ENCODE results near the gene ITGA11. TPM values are rescaled to one million over a fixed set of nuclear protein-coding genes. Genes with fewer than 3 reads are reported as not detected.

Gene ITGA11
- polyA plus RNA-seq, 4 donors: 0.27 to 0.99 (median 0.48) TPM; not detected in 1

GRCh38 chr15:68292967-68293366 is 139.0 kb downstream of the ITGA11 start:
- no peak for FAIRE-seq
- no peaks in the 10 kb centered on the region for H3K9me3 ChIP-seq (ENCODE audit: control insufficient read depth in 2 of 2, insufficient read depth in 1 of 2, low read depth in 1 of 2, low read length in 1 of 2)
- no peak overlapping the region for H3K27ac ChIP-seq (ENCODE audit: low read depth in 1 of 3, low read length in 2 of 3)
- H3K4me3 ChIP-seq (ENCODE audit: low read depth in 1 of 3, low read length in 3 of 3): no peak overlapping the region
- H3K27me3 ChIP-seq (ENCODE audit: control insufficient read depth in 3 of 3, insufficient read depth in 3 of 3, low read length in 3 of 3): no peaks in the 10 kb centered on the region
- no peak for DNase-seq
- H3K36me3 ChIP-seq (ENCODE audit: control insufficient read depth in 3 of 3, insufficient read depth in 2 of 3, low read depth in 1 of 3, low read length in 3 of 3): peaks cover 0 to 12% (median 10%) of the 10 kb centered on the region in 3 donors
- no peaks in the 10 kb centered on the region for H3K4me1 ChIP-seq (ENCODE audit: control insufficient read depth in 3 of 3, insufficient read depth in 2 of 3, low read depth in 1 of 3, low read length in 2 of 3)

- no peaks in the 10 kb centered on the region for H3K4me1 ChIP-seq (ENCODE audit: control insufficient read depth in 3 of 3, insufficient read depth in 2 of 3, low read depth in 1 of 3, low read length in 2 of 3)
- no peak for FAIRE-seq
Measured at GRCh38 chr15:68292157-68292781, 139.7 kb downstream of the ITGA11 start.

GRCh38 chr15:68290715-68291114 is 141.2 kb downstream of the ITGA11 start:
- DNase-seq (no peak), FAIRE-seq (no peak)
- H3K4me3 ChIP-seq (ENCODE audit: low read depth in 1 of 3, low read length in 3 of 3): no peak overlapping the region
- WGBS, 3 donors: 89% methylated on average over 8 of the region's 8 CpGs
- peaks cover 0 to 15% (median 12%) of the 10 kb centered on the region in 3 donors for H3K36me3 ChIP-seq (ENCODE audit: control insufficient read depth in 3 of 3, insufficient read depth in 2 of 3, low read depth in 1 of 3, low read length in 3 of 3)
- H3K9me3 ChIP-seq (ENCODE audit: control insufficient read depth in 2 of 2, insufficient read depth in 1 of 2, low read depth in 1 of 2, low read length in 1 of 2): no peaks in the 10 kb centered on the region
- H3K27ac ChIP-seq (ENCODE audit: low read depth in 1 of 3, low read length in 2 of 3): no peak overlapping the region
- no peaks in the 10 kb centered on the region for H3K27me3 ChIP-seq (ENCODE audit: control insufficient read depth in 3 of 3, insufficient read depth in 3 of 3, low read length in 3 of 3)
- H3K4me1 ChIP-seq (ENCODE audit: control insufficient read depth in 3 of 3, insufficient read depth in 2 of 3, low read depth in 1 of 3, low read length in 2 of 3): peaks cover 0 to 3% (median 0%) of the 10 kb centered on the region in 3 donors

More at GRCh38 chr15:68292157-68292781, 139.7 kb downstream of the ITGA11 start:
- no peaks in the 10 kb centered on the region for H3K27me3 ChIP-seq (ENCODE audit: control insufficient read depth in 3 of 3, insufficient read depth in 3 of 3, low read length in 3 of 3)
- no peak overlapping the region for H3K4me3 ChIP-seq (ENCODE audit: low read depth in 1 of 3, low read length in 3 of 3)
- H3K9me3 ChIP-seq (ENCODE audit: control insufficient read depth in 2 of 2, insufficient read depth in 1 of 2, low read depth in 1 of 2, low read length in 1 of 2): no peaks in the 10 kb centered on the region
- H3K27ac ChIP-seq (ENCODE audit: low read depth in 1 of 3, low read length in 2 of 3): no peak overlapping the region
- DNase-seq: no peak
- peaks cover 0 to 15% (median 12%) of the 10 kb centered on the region in 3 donors for H3K36me3 ChIP-seq (ENCODE audit: control insufficient read depth in 3 of 3, insufficient read depth in 2 of 3, low read depth in 1 of 3, low read length in 3 of 3)

GRCh38 chr15:68289621-68290352 is 142.2 kb downstream of the ITGA11 start:
- 93 to 95% (median 94%) methylated on average over 14 of the region's 14 CpGs for WGBS, 3 donors
- no peak overlapping the region for H3K27ac ChIP-seq (ENCODE audit: low read depth in 1 of 3, low read length in 2 of 3)

GRCh38 chr15:68289057-68289456 is 142.9 kb downstream of the ITGA11 start:
- Histone ChIP-seq H3K27ac (ENCODE audit: low read depth in 1 of 3, low read length in 2 of 3) (no peak overlapping the region), H3K9me3 (ENCODE audit: control insufficient read depth in 2 of 2, insufficient read depth in 1 of 2, low read depth in 1 of 2, low read length in 1 of 2) (peaks cover 0 to 5% of the 10 kb centered on the region in 2 donors), H3K4me1 (ENCODE audit: control insufficient read depth in 3 of 3, insufficient read depth in 2 of 3, low read depth in 1 of 3, low read length in 2 of 3) (peaks cover 0 to 8% (median 3%) of the 10 kb centered on the region in 3 donors), H3K4me3 (ENCODE audit: low read depth in 1 of 3, low read length in 3 of 3) (no peak overlapping the region), H3K27me3 (ENCODE audit: control insufficient read depth in 3 of 3, insufficient read depth in 3 of 3, low read length in 3 of 3) (no peaks in the 10 kb centered on the region), H3K36me3 (ENCODE audit: control insufficient read depth in 3 of 3, insufficient read depth in 2 of 3, low read depth in 1 of 3, low read length in 3 of 3) (peaks cover 0 to 19% (median 15%) of the 10 kb centered on the region in 3 donors)
- FAIRE-seq (no peak), DNase-seq (no peak)
- 80 to 88% (median 82%) methylated on average over 2 of the region's 2 CpGs for WGBS, 3 donors

More at GRCh38 chr15:68289621-68290352, 142.2 kb downstream of the ITGA11 start:
- peaks cover 0 to 1% of the 10 kb centered on the region in 2 donors for H3K9me3 ChIP-seq (ENCODE audit: control insufficient read depth in 2 of 2, insufficient read depth in 1 of 2, low read depth in 1 of 2, low read length in 1 of 2)
- FAIRE-seq (no peak), DNase-seq (no peak)
- H3K27me3 ChIP-seq (ENCODE audit: control insufficient read depth in 3 of 3, insufficient read depth in 3 of 3, low read length in 3 of 3): no peaks in the 10 kb centered on the region
- peaks cover 0 to 5% (median 0%) of the 10 kb centered on the region in 3 donors for H3K4me1 ChIP-seq (ENCODE audit: control insufficient read depth in 3 of 3, insufficient read depth in 2 of 3, low read depth in 1 of 3, low read length in 2 of 3)
- H3K36me3 ChIP-seq (ENCODE audit: control insufficient read depth in 3 of 3, insufficient read depth in 2 of 3, low read depth in 1 of 3, low read length in 3 of 3): peaks cover 0 to 16% (median 13%) of the 10 kb centered on the region in 3 donors
- no peak overlapping the region for H3K4me3 ChIP-seq (ENCODE audit: low read depth in 1 of 3, low read length in 3 of 3)

- DNase-seq: no peak
- WGBS, 3 donors: 61 to 76% (median 73%) methylated on average over 5 of the region's 5 CpGs
- no peak for FAIRE-seq
Measured at GRCh38 chr15:68286256-68286655, 145.7 kb downstream of the ITGA11 start.

GRCh38 chr15:68285259-68285980 is 146.5 kb downstream of the ITGA11 start:
- Histone ChIP-seq H3K9me3 (ENCODE audit: control insufficient read depth in 2 of 2, insufficient read depth in 1 of 2, low read depth in 1 of 2, low read length in 1 of 2) (peaks cover 0 to 5% of the 10 kb centered on the region in 2 donors), H3K4me1 (ENCODE audit: control insufficient read depth in 3 of 3, insufficient read depth in 2 of 3, low read depth in 1 of 3, low read length in 2 of 3) (peaks cover 1 to 13% (median 6%) of the 10 kb centered on the region in 3 donors), H3K4me3 (ENCODE audit: low read depth in 1 of 3, low read length in 3 of 3) (no peak overlapping the region), H3K27ac (ENCODE audit: low read depth in 1 of 3, low read length in 2 of 3) (peak overlapping the region in 1 of 3 donors; percentile 39), H3K27me3 (ENCODE audit: control insufficient read depth in 3 of 3, insufficient read depth in 3 of 3, low read length in 3 of 3) (no peaks in the 10 kb centered on the region), H3K36me3 (ENCODE audit: control insufficient read depth in 3 of 3, insufficient read depth in 2 of 3, low read depth in 1 of 3, low read length in 3 of 3) (peaks cover 0 to 17% (median 7%) of the 10 kb centered on the region in 3 donors)
- DNase-seq (peak; percentile 51 to 52), FAIRE-seq (no peak)
- WGBS, 3 donors: 86 to 90% (median 89%) methylated on average over 5 of the region's 5 CpGs

More at GRCh38 chr15:68286256-68286655, 145.7 kb downstream of the ITGA11 start:
- H3K27me3 ChIP-seq (ENCODE audit: control insufficient read depth in 3 of 3, insufficient read depth in 3 of 3, low read length in 3 of 3): no peaks in the 10 kb centered on the region
- peaks cover 0 to 23% (median 13%) of the 10 kb centered on the region in 3 donors for H3K36me3 ChIP-seq (ENCODE audit: control insufficient read depth in 3 of 3, insufficient read depth in 2 of 3, low read depth in 1 of 3, low read length in 3 of 3)
- H3K4me3 ChIP-seq (ENCODE audit: low read depth in 1 of 3, low read length in 3 of 3): no peak overlapping the region
- H3K27ac ChIP-seq (ENCODE audit: low read depth in 1 of 3, low read length in 2 of 3): no peak overlapping the region
- peaks cover 0 to 5% of the 10 kb centered on the region in 2 donors for H3K9me3 ChIP-seq (ENCODE audit: control insufficient read depth in 2 of 2, insufficient read depth in 1 of 2, low read depth in 1 of 2, low read length in 1 of 2)
- peaks cover 1 to 13% (median 3%) of the 10 kb centered on the region in 3 donors for H3K4me1 ChIP-seq (ENCODE audit: control insufficient read depth in 3 of 3, insufficient read depth in 2 of 3, low read depth in 1 of 3, low read length in 2 of 3)

GRCh38 chr15:68284616-68285258 is 147.2 kb downstream of the ITGA11 start:
- Histone ChIP-seq H3K4me3 (ENCODE audit: low read depth in 1 of 3, low read length in 3 of 3) (no peak overlapping the region), H3K36me3 (ENCODE audit: control insufficient read depth in 3 of 3, insufficient read depth in 2 of 3, low read depth in 1 of 3, low read length in 3 of 3) (peaks cover 0 to 15% (median 5%) of the 10 kb centered on the region in 3 donors), H3K9me3 (ENCODE audit: control insufficient read depth in 2 of 2, insufficient read depth in 1 of 2, low read depth in 1 of 2, low read length in 1 of 2) (peaks cover 0 to 5% of the 10 kb centered on the region in 2 donors), H3K27ac (ENCODE audit: low read depth in 1 of 3, low read length in 2 of 3) (peak overlapping the region in 2 of 3 donors; percentile 39 to 54), H3K4me1 (ENCODE audit: control insufficient read depth in 3 of 3, insufficient read depth in 2 of 3, low read depth in 1 of 3, low read length in 2 of 3) (peaks cover 1 to 18% (median 8%) of the 10 kb centered on the region in 3 donors), H3K27me3 (ENCODE audit: control insufficient read depth in 3 of 3, insufficient read depth in 3 of 3, low read length in 3 of 3) (no peaks in the 10 kb centered on the region)
- no peak for FAIRE-seq
- no peak for DNase-seq
- WGBS, 3 donors: 82 to 89% (median 84%) methylated on average over 7 of the region's 7 CpGs
